A673 (cell line): Measurements from ENCODE around the gene LMNTD2.

ENCODE experiments used
- CTCF ChIP-seq: fragments of 300-800, 200-600 bp; sonication (generic); conservative IDR thresholded peaks from 2 replicates; pipeline ENCODE4 v1.5.1; 2017; ENCODE audit warnings: low read depth, mild to moderate bottlenecking, antibody characterized with exemption, low read length, moderate library complexity, mixed read lengths
- EZH2 ChIP-seq: fragments of 200-600 bp; sonication (generic); IDR thresholded peaks from 2 replicates; pipeline ENCODE4 v1.6.1; 2017; ENCODE audit warnings: borderline replicate concordance, low read depth, mild to moderate bottlenecking, mixed read lengths, antibody characterized with exemption, low read length; ENCODE audit not compliant: poor library complexity, severe bottlenecking

GRCh38 chr11:576811-577610, 16.5 kb upstream of the LMNTD2 start:
- no peak for TF ChIP-seq CTCF
- no peak for TF ChIP-seq EZH2
